PFSK-1 (cell line): ENCODE measurements around the gene BORCS8.
A peak's percentile ranks its signal among the peaks of the same experiment; 100 is the strongest.

Experiments used
- POLR2AphosphoS5 ChIP-seq: IDR thresholded peaks from 2 replicates; pipeline ENCODE4 v1.6.1; 2012; ENCODE audit warnings: low read depth, mild to moderate bottlenecking, control low read depth, low read length, moderate library complexity
- REST ChIP-seq, 2 experiments: IDR thresholded peaks; 2 replicates each; pipeline versions ENCODE4 v1.6.1 to v1.8.0; 2011 to 2012; ENCODE audit warnings: low read depth in 2 of 2, low read length in 2 of 2, control low read depth in 1 of 2, inconsistent platforms in 1 of 2, mild to moderate bottlenecking in 1 of 2, moderate library complexity in 1 of 2; ENCODE audit not compliant: insufficient read depth in 1 of 2
- TAF1 ChIP-seq: IDR thresholded peaks from 2 replicates; pipeline ENCODE4 v1.6.1; 2012; ENCODE audit warnings: low read length, control low read depth, borderline replicate concordance; ENCODE audit not compliant: insufficient read depth

DNA sequence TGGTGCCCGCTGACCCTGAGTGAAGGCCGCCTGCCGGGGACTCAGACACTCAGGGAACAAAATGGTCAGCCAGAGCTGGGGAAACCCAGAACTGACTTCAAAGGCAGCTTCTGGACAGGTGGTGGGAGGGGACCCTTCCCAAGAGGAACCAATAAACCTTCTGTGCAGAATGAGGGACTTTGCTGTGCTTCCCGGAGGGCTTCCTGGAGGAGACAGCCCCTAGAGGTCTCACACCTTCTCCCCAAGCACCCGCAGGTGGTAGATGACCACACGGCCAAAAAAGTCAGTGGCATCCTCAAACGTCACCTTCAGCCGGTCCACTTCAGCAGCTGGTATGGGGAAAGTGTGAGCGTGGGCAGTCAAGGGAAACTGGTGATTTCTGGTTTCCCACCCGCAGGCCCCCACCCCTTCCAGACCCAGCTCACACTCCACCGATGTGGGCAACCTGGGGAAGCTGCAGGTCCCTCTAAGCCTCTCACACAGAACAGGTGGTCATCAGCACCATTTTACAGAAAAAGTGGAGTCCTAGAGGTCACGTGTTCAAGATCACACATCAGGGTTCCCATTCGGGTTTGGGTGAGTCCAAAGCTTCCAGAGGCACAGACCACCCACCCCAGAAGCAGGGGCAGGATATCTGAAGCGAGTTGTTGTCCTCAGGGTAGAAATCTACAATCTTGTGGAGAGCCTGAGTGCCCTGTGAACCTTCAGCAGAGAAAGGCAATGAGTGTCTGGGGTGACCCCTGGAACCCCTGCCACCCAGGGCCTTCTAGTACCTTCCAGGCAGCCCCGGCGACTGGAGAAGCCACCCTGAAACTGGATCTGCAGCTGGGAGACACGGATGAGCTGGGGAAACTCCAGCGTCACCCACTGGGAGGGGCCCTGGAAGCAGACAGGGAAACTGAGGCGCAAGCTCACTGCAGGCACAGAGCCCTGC lies 10.0 kb upstream of the BORCS8 start:
- TF ChIP-seq TAF1, result no peak
- peak; percentile 17; the same call in 1 of the 2 replicates for TF ChIP-seq POLR2AphosphoS5
- no peak for TF ChIP-seq REST (IDR thresholded peaks at IDR 0.05; ENCODE audit: insufficient read depth in 1 of 2, low read depth in 2 of 2, low read length in 2 of 2)
